Smooth muscle cell of the brain vasculature (primary cell): ENCODE results near the gene OR8S1.
"Not testable (repeated sequence)": the region's sequence is repeated elsewhere in the genome, so short reads cannot be mapped to it uniquely, and the experiment has no call there.

ENCODE experiments used
- DNase-seq: peaks from one replicate; pipeline ENCODE4 v3.0.0-alpha.2; 2012; ENCODE audit warnings: low read depth, low spot score

The OR8S1 gene, protein sequence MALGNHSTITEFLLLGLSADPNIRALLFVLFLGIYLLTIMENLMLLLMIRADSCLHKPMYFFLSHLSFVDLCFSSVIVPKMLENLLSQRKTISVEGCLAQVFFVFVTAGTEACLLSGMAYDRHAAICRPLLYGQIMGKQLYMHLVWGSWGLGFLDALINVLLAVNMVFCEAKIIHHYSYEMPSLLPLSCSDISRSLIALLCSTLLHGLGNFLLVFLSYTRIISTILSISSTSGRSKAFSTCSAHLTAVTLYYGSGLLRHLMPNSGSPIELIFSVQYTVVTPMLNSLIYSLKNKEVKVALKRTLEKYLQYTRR

GRCh38 chr12:48525332-48525731, at the start of gene OR8S1:
Gene OR8S1, plus strand, starts transcription at chr12:48525632. Its CDS starts 0 bp downstream, at chr12:48525632.
- no peak for DNase-seq

- DNase-seq = no peak
Observed at GRCh38 chr12:48482198-48482597, 43.2 kb upstream of the OR8S1 start, which contains the start of gene C12orf54. Gene C12orf54, plus strand, starts transcription at chr12:48482498. Its CDS starts 799 bp downstream, at chr12:48483297.

GRCh38 chr12:48482930-48483329, 42.5 kb upstream of the OR8S1 start:
- no peak for DNase-seq

GRCh38 chr12:48486261-48486660, 39.2 kb upstream of the OR8S1 start:
- no peak for DNase-seq

- DNase-seq = no peak
Observed at GRCh38 chr12:48486679-48487078, 38.8 kb upstream of the OR8S1 start.

- no peak for DNase-seq
Observed at GRCh38 chr12:48489012-48489411, 36.4 kb upstream of the OR8S1 start.

- DNase-seq = not testable (repeated sequence)
Observed at GRCh38 chr12:48489456-48489855, 36.0 kb upstream of the OR8S1 start.

DNA sequence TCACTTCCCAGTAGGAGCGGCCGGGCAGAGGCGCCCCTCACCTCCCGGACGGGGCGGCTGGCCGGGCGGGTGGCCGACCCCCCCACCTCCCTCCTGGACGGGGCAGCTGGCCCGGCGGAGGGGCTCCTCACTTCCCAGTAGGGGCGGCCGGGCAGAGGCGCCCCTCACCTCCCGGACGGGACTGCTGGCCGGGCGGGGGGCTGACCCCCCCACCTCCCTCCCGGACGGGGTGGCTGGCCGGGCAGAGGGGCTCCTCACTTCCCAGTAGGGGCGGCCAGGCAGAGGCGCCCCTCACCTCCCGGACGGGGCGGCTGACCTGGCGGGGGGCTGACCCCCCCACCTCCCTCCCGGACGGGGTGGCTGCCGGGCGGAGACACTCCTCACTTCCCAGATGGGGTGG, 25.2 kb upstream of the OR8S1 start:
- DNase-seq = not testable (repeated sequence)

- DNase-seq = not testable (repeated sequence)
Observed at GRCh38 chr12:48506836-48507235, 18.6 kb upstream of the OR8S1 start.

- no peak for DNase-seq
Observed at GRCh38 chr12:48508987-48509386, 16.4 kb upstream of the OR8S1 start.

- DNase-seq = no peak
Observed at GRCh38 chr12:48510111-48510510, 15.3 kb upstream of the OR8S1 start.

DNA sequence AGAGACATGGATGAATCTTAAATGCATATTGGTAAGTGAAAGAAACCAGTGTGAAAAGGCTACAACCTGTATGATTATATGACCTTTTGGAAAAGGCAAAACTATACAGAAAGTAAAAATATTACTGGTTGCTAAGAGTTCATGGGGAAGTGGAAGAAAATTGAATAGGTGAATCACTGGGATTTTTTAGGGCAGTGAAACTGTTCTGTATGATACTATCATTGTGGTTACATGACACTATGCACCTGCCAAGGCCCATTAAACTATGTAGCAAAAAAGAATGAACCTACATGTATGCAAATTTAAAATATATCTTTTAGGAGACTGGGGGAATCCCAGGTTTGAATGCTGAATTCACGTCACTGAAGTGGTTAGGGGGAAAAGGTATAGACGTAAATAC, 12.6 kb upstream of the OR8S1 start:
- DNase-seq = no peak

DNA sequence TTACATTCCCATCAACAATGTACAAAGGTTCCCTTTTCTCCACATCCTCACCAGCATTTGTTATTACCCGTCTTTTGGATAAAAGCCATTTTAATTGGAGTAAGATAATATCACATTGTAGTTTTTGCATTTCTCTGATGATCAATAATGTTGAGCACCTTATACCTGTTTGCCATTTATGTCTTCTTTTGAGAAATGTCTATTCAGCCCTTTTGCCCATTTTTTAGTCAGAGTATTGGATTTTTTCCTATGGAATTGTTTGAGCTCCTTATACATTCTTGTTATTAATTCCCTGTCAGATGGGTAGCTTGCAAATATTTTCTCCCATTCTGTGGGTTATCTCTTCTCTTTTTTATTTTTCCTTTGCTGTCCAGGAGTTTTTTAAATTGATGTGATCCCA, 10.7 kb upstream of the OR8S1 start:
- DNase-seq = no peak

DNA sequence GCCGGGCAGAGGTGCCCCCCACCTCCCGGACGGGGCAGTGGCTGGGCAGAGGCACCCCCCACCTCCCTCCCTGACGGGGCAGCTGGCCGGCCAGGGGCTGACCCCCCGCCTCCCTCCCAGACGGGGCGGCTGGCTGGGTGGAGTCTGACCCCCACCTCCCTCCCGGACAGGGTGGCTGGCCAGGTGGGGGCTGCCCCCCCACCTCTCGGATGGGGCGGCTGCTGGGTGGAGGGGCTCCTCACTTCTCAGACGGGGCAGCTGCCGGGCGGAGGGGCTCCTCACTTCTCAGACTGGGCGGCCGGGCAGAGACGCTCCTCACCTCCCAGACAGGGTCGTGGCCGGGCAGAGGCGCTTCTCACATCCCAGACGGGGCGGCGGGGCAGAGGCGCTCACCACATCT, 5.1 kb upstream of the OR8S1 start:
- not testable (repeated sequence) for DNase-seq

DNA sequence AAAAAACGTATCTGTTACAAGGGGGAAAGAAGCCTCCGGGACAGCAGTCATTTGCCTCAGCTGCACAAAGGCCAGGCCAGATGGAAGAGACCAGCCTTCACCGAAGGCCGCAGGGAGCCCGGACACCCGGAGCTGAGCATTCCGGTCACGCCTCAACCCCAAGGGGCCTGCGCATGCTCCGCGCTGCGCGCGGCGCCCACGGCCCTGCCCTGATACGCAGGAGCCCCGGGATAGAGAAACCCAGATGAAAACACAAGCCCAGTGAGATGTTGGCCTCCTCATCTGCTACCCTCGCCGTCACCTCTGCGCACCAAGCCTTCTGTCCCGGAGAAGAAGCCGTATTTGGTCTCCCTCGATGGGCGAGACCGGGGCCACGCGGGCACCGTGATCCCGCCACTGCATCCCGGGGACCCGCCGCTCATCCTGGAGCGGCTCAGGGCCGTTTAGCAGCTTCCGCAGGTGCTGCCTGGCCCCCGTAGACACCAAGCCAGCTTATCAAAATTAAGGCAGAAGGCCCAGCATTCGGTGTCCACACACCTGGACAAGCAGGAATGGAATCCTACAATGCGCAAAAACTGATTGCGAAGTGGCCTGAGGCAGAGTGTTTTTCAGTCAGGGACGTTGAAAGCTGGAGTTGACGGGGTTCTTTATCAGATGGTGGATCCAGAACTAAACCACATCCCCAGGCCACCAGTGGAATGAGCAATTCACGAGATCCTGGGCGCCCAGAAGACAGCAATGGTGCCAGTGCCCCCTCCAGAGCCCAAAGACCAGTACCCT, 2.6 kb downstream of the OR8S1 start:
- DNase-seq = no peak

DNA sequence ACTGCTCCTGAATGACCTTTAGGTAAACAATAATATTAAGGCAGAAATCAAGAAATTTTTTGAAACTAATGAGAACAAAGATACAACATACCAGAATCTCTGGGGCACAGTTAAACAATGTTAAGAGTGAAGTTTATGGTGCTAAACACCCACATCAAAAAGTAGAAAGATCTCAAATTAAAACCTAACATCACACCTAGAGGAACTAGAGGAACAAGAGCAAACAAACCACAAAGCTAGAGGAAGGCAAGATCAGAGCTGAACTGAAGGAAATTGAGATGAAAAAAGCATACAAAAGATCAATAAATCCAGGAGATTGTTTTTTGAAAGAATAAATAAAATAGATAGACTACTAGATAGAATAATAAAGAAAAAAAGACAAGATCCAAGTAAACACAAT, 7.2 kb downstream of the OR8S1 start:
- no peak for DNase-seq

GRCh38 chr12:48536602-48537001, 11.2 kb downstream of the OR8S1 start:
- DNase-seq = no peak

DNA sequence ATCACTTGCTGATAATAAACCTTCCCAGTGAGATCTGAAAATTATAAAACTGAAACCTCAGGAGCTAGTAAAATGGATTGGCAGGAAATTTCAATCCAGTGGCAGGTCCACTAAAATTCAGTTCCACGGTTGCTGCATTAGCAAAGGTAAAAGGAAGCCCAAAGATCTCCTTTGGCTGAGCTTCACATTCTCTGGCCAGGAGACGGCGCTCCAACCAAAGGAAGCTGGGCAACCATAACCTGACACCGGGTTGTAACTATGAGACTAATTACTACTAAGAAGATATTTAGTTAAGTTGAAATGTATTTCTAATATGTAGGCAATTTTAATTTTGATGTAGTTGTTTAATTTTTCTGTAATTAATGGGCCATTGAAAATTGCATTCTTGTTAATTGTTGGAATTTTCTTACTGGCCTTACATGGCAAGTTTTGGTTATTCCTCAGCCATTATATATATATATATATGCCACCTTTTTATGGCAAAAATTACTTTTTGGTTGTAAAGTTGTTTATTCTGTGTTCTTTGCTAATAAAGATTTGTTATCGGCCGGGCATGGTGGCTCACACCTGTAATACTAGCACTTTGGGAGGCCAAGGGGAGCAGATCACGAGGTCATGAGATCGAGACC, 17.0 kb downstream of the OR8S1 start:
- DNase-seq = no peak

GRCh38 chr12:48545833-48546469, 20.5 kb downstream of the OR8S1 start:
- DNase-seq = no peak

GRCh38 chr12:48547012-48547411, 21.6 kb downstream of the OR8S1 start:
- not testable (repeated sequence) for DNase-seq

DNA sequence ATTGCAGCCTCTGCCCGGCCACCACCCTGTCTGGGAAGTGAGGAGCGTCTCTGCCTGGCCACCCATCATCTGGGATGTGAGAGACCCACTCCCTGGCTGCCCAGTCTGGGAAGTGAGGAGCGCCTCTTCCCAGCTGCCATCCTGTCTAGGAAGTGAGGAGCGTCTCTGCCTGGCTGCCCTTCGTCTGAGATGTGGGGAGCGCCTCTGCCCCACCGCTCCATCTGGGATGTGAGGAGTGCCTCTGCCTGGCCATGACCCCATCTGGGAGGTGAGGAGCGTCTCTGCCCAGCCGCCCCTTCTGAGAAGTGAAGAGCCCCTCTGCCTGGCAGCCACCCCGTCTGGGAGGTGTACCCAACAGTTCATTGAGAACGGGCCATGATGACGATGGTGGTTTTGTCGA, 26.2 kb downstream of the OR8S1 start:
- DNase-seq = not testable (repeated sequence)
